Measurements from ENCODE around the gene LNX2.

LNX2 gene

GRCh38 chr13:27549406-27549981 lies 70.8 kb downstream of the LNX2 start:
- DNase-seq, result no peak

- DNase-seq, result no peak
These were observed 78.1 kb downstream of the LNX2 start for GRCh38 chr13:27542220-27542619.

GRCh38 chr13:27541386-27541785 lies 78.9 kb downstream of the LNX2 start:
- no peak for DNase-seq

- DNase-seq, result no peak
These were observed 83.8 kb downstream of the LNX2 start for GRCh38 chr13:27536361-27537101.

GRCh38 chr13:27535546-27535945 lies 84.8 kb downstream of the LNX2 start:
- no peak for DNase-seq

- no peak for DNase-seq
These were observed 85.3 kb downstream of the LNX2 start for GRCh38 chr13:27534981-27535380.

- DNase-seq, result no peak
These were observed 86.0 kb downstream of the LNX2 start for GRCh38 chr13:27534108-27534980.

GRCh38 chr13:27533155-27533643 lies 87.1 kb downstream of the LNX2 start:
- peak; percentile 78 for DNase-seq

GRCh38 chr13:27528908-27529307 lies 91.4 kb downstream of the LNX2 start:
- DNase-seq, result no peak

- no peak for DNase-seq
These were observed 93.8 kb downstream of the LNX2 start for GRCh38 chr13:27526516-27526915.

GRCh38 chr13:27524981-27525975 lies 95.1 kb downstream of the LNX2 start:
- no peak for DNase-seq

GRCh38 chr13:27523346-27524073 lies 96.8 kb downstream of the LNX2 start:
- no peak for DNase-seq

- no peak for DNase-seq
These were observed 97.5 kb downstream of the LNX2 start for GRCh38 chr13:27522847-27523246.

GRCh38 chr13:27516103-27516502 lies 104.2 kb downstream of the LNX2 start:
- DNase-seq, result no peak

- no peak for DNase-seq
These were observed 110.2 kb downstream of the LNX2 start for GRCh38 chr13:27510082-27510481.

GRCh38 chr13:27508802-27509201 lies 111.5 kb downstream of the LNX2 start:
- no peak for DNase-seq

- no peak for DNase-seq
These were observed 114.5 kb downstream of the LNX2 start for GRCh38 chr13:27505792-27506191.

- DNase-seq, result no peak
These were observed 115.5 kb downstream of the LNX2 start for GRCh38 chr13:27504868-27505194.

- no peak for DNase-seq
These were observed 116.0 kb downstream of the LNX2 start for GRCh38 chr13:27504128-27504867.

- no peak for DNase-seq
These were observed 119.4 kb downstream of the LNX2 start for GRCh38 chr13:27500806-27501534.

Data from stimulated activated CD8-positive, alpha-beta memory T cell treated with anti-CD3 and anti-CD28 coated beads, Interleukin-4, amount 100 ng/mL, for 48 hours (primary cell).